ENCODE measurements around the gene JAK3.
A peak's percentile ranks its signal among the peaks of the same experiment; 100 is the strongest.

Gene JAK3

DNA sequence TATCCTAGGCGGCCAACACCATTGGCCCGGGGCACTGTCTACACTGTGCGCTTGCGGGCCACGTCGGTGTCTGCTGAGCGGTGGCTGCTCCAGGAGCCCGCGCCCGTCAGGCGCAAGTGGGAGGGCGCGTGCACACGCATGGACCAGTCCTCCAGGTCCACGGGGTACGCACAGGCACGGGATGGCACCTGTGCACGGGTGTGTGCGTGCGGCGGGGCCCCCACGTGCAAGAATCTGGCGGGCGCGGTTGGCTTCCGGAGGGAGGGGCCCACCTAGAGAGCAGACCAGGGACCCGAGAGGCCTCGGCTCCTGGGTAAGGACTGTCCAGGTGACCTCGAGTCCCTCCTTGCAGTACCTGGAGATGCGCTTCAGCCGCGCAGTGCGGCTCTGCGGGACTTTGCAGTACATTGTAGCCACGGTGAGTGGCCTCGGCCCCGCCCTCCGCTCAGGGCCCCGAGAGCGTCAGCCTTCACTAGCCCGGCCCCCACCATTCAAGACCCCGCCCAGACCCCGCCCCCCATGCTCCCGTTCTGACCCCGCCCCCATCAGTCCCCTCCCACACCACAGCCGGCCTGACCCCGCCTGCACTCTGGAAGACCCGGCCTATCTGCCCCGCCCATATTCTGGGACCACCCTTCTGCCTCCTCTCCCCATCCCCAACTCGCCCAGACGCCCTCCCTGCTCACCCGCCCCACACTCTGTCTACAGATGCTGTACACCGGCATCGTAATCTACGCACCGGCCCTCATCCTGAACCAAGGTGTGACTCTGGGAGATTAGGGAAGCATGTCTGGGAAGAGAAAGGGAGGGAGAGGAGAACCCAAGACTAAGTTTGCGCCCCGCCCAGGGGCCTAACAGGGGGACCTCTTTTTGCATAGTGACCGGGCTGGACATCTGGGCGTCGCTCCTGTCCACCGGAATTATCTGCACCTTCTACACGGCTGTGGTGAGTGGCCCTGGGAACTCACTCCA lies 26.3 kb upstream of the JAK3 start:
- no peak for TF ChIP-seq CTCF (IDR thresholded peaks at IDR 0.05)
- Histone ChIP-seq H3K4me3 (ENCODE audit: low read depth in 1 of 2, low read length in 1 of 2) (peak overlapping the region; percentile 35 to 50), H3K36me3 (no peaks in the 10 kb centered on the region), H3K27me3 (peaks cover 63% of the 10 kb centered on the region), H3K4me1 (ENCODE audit: control insufficient read depth in 1 of 2, insufficient read depth in 1 of 2, low read depth in 1 of 2, low read length in 1 of 2) (peaks cover 28 to 31% of the 10 kb centered on the region in 2 experiments), H3K27ac (no peak overlapping the region), H3K9me3 (no peaks in the 10 kb centered on the region)

- Histone ChIP-seq H3K27ac (no peak overlapping the region), H3K9me3 (no peaks in the 10 kb centered on the region), H3K4me1 (ENCODE audit: control insufficient read depth in 1 of 2, insufficient read depth in 1 of 2, low read depth in 1 of 2, low read length in 1 of 2) (peaks cover 28 to 31% of the 10 kb centered on the region in 2 experiments), H3K4me3 (ENCODE audit: low read depth in 1 of 2, low read length in 1 of 2) (peak overlapping the region; percentile 44), H3K27me3 (peaks cover 58% of the 10 kb centered on the region), H3K36me3 (no peaks in the 10 kb centered on the region)
- no peak for TF ChIP-seq CTCF (IDR thresholded peaks at IDR 0.05)
These were observed 24.6 kb upstream of the JAK3 start for GRCh38 chr19:17872251-17873001.

DNA sequence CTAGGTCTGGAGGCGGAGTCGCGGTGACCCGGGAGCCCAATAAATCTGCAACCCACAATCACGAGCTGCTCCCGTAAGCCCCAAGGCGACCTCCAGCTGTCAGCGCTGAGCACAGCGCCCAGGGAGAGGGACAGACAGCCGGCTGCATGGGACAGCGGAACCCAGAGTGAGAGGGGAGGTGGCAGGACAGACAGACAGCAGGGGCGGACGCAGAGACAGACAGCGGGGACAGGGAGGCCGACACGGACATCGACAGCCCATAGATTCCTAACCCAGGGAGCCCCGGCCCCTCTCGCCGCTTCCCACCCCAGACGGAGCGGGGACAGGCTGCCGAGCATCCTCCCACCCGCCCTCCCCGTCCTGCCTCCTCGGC lies 24.1 kb upstream of the JAK3 start, which contains the start of gene SLC5A5:
Gene SLC5A5 (plus strand): TSS at position 68 of the 373 bp plus-strand sequence. CDS start 375 bp downstream, outside the sequence.
- Histone ChIP-seq H3K4me1 (ENCODE audit: control insufficient read depth in 1 of 2, insufficient read depth in 1 of 2, low read depth in 1 of 2, low read length in 1 of 2) (peaks cover 28 to 31% of the 10 kb centered on the region in 2 experiments), H3K9me3 (no peaks in the 10 kb centered on the region), H3K4me3 (ENCODE audit: low read depth in 1 of 2, low read length in 1 of 2) (peak within 1 kb of the TSS; percentile 44), H3K36me3 (no peaks in the 10 kb centered on the region), H3K27me3 (peaks cover 58% of the 10 kb centered on the region), H3K27ac (no peak within 1 kb of the TSS)
- no peak for TF ChIP-seq CTCF (IDR thresholded peaks at IDR 0.05)

GRCh38 chr19:17871032-17871877 lies 23.5 kb upstream of the JAK3 start:
- Histone ChIP-seq H3K4me3 (ENCODE audit: low read depth in 1 of 2, low read length in 1 of 2) (peak overlapping the region in 1 of 2 experiments; percentile 44), H3K4me1 (ENCODE audit: control insufficient read depth in 1 of 2, insufficient read depth in 1 of 2, low read depth in 1 of 2, low read length in 1 of 2) (peaks cover 28 to 31% of the 10 kb centered on the region in 2 experiments), H3K27ac (no peak overlapping the region), H3K9me3 (no peaks in the 10 kb centered on the region), H3K36me3 (no peaks in the 10 kb centered on the region), H3K27me3 (peaks cover 58% of the 10 kb centered on the region)
- no peak for TF ChIP-seq CTCF (IDR thresholded peaks at IDR 0.05)

DNA sequence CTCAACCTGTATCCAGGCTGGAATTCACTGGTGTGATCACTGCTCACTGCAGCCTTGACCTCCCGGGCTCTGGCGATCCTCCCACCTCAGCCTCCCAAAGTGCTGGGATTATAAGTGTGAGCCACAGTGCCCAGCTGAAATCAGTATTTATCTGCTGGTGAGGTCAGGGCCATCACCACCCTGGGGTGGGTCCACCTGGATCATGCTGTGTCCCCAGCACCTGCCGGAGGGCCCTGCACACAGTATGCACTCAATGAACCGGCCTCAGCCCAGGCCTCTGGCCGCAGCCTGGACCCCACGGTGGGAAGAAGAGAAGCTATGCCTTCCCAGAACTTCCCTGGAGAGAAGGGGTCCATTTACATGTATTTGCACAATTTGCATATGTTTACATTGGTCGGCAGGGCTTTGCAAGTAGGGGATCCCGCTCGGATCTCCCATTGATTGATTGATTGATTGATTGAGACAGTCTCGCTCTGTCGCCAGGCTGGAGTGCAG lies 21.4 kb upstream of the JAK3 start:
- H3K4me3 ChIP-seq (ENCODE audit: low read depth in 1 of 2, low read length in 1 of 2) = no peak overlapping the region
- H3K27ac ChIP-seq = no peak overlapping the region
- H3K9me3 ChIP-seq = no peaks in the 10 kb centered on the region
- H3K27me3 ChIP-seq = peaks cover 37% of the 10 kb centered on the region
- peaks cover 8% of the 10 kb centered on the region for H3K36me3 ChIP-seq
- peaks cover 28 to 29% of the 10 kb centered on the region in 2 experiments for H3K4me1 ChIP-seq (ENCODE audit: control insufficient read depth in 1 of 2, insufficient read depth in 1 of 2, low read depth in 1 of 2, low read length in 1 of 2)
- no peak for TF ChIP-seq CTCF (IDR thresholded peaks at IDR 0.05)
